ENCODE results near the gene NKX1-2. TPM values are rescaled to one million over a fixed set of nuclear protein-coding genes. Genes with fewer than 3 reads are reported as not detected.

NKX1-2 gene
- total RNA-seq, 6 experiments from 2014 or later: not detected

GRCh38 chr10:124496150-124496549, 46.3 kb upstream of the NKX1-2 start:
- Histone ChIP-seq H3K27ac (no peak overlapping the region), H3K27me3 (no peaks in the 10 kb centered on the region), H3K36me3 (no peaks in the 10 kb centered on the region), H3K9me3 (no peaks in the 10 kb centered on the region), H3K4me1 (no peaks in the 10 kb centered on the region), H3K4me3 (no peak overlapping the region)
- no peak for ATAC-seq
- 90% methylated on average over 3 of the region's 14 CpGs for WGBS (ENCODE audit: insufficient coverage, low coverage, low lambda C conversion rate, missing lambda C conversion rate)
- intact Hi-C loops (cut with DNase I): no loop called here
- DNase-seq: no peak
- no peak for TF ChIP-seq POLR2A (IDR thresholded peaks at IDR 0.05)
- TF ChIP-seq, protein P1, sequence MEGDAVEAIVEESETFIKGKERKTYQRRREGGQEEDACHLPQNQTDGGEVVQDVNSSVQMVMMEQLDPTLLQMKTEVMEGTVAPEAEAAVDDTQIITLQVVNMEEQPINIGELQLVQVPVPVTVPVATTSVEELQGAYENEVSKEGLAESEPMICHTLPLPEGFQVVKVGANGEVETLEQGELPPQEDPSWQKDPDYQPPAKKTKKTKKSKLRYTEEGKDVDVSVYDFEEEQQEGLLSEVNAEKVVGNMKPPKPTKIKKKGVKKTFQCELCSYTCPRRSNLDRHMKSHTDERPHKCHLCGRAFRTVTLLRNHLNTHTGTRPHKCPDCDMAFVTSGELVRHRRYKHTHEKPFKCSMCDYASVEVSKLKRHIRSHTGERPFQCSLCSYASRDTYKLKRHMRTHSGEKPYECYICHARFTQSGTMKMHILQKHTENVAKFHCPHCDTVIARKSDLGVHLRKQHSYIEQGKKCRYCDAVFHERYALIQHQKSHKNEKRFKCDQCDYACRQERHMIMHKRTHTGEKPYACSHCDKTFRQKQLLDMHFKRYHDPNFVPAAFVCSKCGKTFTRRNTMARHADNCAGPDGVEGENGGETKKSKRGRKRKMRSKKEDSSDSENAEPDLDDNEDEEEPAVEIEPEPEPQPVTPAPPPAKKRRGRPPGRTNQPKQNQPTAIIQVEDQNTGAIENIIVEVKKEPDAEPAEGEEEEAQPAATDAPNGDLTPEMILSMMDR (IDR thresholded peaks at IDR 0.05): no peak

- intact Hi-C loops (cut with DNase I): no loop called here
- H3K4me3 ChIP-seq: no peak overlapping the region
- H3K9me3 ChIP-seq: no peaks in the 10 kb centered on the region
- no peaks in the 10 kb centered on the region for H3K27me3 ChIP-seq
- WGBS (ENCODE audit: insufficient coverage, low coverage, low lambda C conversion rate, missing lambda C conversion rate): 98% methylated on average over 8 of the region's 11 CpGs
- no peaks in the 10 kb centered on the region for H3K4me1 ChIP-seq
- H3K27ac ChIP-seq: no peak overlapping the region
- no peak for ATAC-seq
- no peak for TF ChIP-seq POLR2A (IDR thresholded peaks at IDR 0.05)
- TF ChIP-seq, protein P1 (IDR thresholded peaks at IDR 0.05): no peak
- H3K36me3 ChIP-seq: no peaks in the 10 kb centered on the region
- DNase-seq: no peak
Observed at GRCh38 chr10:124495725-124496124, 45.9 kb upstream of the NKX1-2 start.

DNA sequence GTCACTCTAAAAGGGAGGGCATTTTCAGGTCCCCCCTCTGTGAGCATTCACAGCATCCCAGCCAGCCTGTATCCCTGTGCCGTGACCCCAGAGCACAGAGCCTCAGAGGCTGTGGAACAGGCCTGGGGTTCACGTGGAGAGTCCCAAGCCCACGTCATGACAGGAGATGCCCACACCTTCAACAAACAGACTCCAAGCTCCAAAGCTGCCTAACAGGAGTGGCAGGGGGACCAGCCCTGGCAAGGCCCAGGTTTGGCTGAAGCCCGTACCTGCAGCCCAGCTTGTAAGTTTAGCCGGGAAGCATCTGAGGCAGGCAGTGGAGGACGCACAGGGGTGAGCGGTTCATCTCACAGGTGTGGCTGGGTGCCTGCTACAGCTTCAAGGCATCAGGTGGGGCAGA, 45.3 kb upstream of the NKX1-2 start:
- no peak overlapping the region for H3K4me3 ChIP-seq
- ATAC-seq (no peak), DNase-seq (no peak)
- no CpG with 5 or more reads among the region's 7 CpGs for WGBS (ENCODE audit: insufficient coverage, low coverage, low lambda C conversion rate, missing lambda C conversion rate)
- H3K27ac ChIP-seq: no peak overlapping the region
- H3K27me3 ChIP-seq: no peaks in the 10 kb centered on the region
- H3K9me3 ChIP-seq: no peaks in the 10 kb centered on the region
- intact Hi-C loops (cut with DNase I): no loop called here
- H3K36me3 ChIP-seq: no peaks in the 10 kb centered on the region
- no peak for TF ChIP-seq POLR2A (IDR thresholded peaks at IDR 0.05)
- TF ChIP-seq, protein P1 (IDR thresholded peaks at IDR 0.05): no peak
- no peaks in the 10 kb centered on the region for H3K4me1 ChIP-seq

GRCh38 chr10:124494046-124494807, 44.4 kb upstream of the NKX1-2 start:
- Histone ChIP-seq H3K27ac (no peak overlapping the region), H3K9me3 (no peaks in the 10 kb centered on the region), H3K27me3 (no peaks in the 10 kb centered on the region), H3K4me1 (no peaks in the 10 kb centered on the region), H3K4me3 (no peak overlapping the region), H3K36me3 (no peaks in the 10 kb centered on the region)
- no peak for DNase-seq
- WGBS (ENCODE audit: insufficient coverage, low coverage, low lambda C conversion rate, missing lambda C conversion rate): 55% methylated on average over 14 of the region's 16 CpGs
- peak in 3 of 4 donors; percentile 8 to 58 (median 43) for ATAC-seq
- intact Hi-C loops (cut with DNase I): no loop called here
- no peak for TF ChIP-seq POLR2A (IDR thresholded peaks at IDR 0.05)
- TF ChIP-seq, protein P1 (IDR thresholded peaks at IDR 0.05): no peak

All from right lobe of liver (tissue), 6 donors.